Body of pancreas (tissue), 4 donors: Measurements from ENCODE around the gene CAPN14.

Experiments
- POLR2A ChIP-seq, 3 donors: fragments of 450-650 bp; IDR thresholded peaks; one replicate each; pipeline ENCODE4 v1.6.1; 2016; ENCODE audit warnings: antibody characterized with exemption in 3 of 3, mild to moderate bottlenecking in 2 of 3
- TF ChIP-seq, protein P1 (sequence below), 7 experiments: fragments of 450-650 bp in 4 of 7; fragments of 200-600 bp in 3 of 7; sonication (generic) in 3 of 7; IDR thresholded peaks; one replicate each; pipeline ENCODE4 v1.5.1; 2016 to 2019; ENCODE audit warnings: antibody characterized with exemption in 7 of 7

DNA sequence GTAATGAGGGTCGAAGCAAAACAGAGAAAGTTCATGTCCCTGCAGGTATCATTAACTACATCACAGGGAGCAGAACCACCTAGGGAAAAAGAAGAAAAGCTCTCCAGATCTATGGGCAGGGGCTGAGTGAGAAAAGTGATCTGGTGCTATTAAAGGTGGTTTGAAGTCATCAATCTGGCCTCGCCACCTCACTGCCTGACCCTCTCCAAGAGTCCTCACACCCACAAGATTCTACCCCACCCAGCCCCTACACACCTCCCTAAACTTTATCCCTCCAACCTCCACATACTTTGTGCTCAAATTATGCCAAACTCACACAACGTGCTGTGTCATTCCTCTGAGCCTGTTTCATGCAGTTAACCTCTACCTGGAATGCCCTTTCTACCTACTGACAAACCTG lies 81.3 kb downstream of the CAPN14 start:
- TF ChIP-seq POLR2A (IDR thresholded peaks at IDR 0.05): no peak
- TF ChIP-seq, protein P1, sequence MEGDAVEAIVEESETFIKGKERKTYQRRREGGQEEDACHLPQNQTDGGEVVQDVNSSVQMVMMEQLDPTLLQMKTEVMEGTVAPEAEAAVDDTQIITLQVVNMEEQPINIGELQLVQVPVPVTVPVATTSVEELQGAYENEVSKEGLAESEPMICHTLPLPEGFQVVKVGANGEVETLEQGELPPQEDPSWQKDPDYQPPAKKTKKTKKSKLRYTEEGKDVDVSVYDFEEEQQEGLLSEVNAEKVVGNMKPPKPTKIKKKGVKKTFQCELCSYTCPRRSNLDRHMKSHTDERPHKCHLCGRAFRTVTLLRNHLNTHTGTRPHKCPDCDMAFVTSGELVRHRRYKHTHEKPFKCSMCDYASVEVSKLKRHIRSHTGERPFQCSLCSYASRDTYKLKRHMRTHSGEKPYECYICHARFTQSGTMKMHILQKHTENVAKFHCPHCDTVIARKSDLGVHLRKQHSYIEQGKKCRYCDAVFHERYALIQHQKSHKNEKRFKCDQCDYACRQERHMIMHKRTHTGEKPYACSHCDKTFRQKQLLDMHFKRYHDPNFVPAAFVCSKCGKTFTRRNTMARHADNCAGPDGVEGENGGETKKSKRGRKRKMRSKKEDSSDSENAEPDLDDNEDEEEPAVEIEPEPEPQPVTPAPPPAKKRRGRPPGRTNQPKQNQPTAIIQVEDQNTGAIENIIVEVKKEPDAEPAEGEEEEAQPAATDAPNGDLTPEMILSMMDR (IDR thresholded peaks at IDR 0.05): no peak
